ENCODE data around the gene FGD1.
"Not testable (repeated sequence)": the region's sequence is repeated elsewhere in the genome, so short reads cannot be mapped to it uniquely, and the experiment has no call there.

The FGD1 gene

GRCh38 chrX:54495814-54496516 lies at the start of gene FGD1:
Gene FGD1 (minus strand): TSS chrX:54496234. CDS start chrX:54495432, 802 bp downstream.
- peak; percentile 20 for DNase-seq

- DNase-seq = not testable (repeated sequence)
Observed at GRCh38 chrX:54542239-54542638, 46.2 kb upstream of the FGD1 start.

- no peak for DNase-seq
Observed at GRCh38 chrX:54540289-54540688, 44.3 kb upstream of the FGD1 start.

GRCh38 chrX:54534271-54534670 lies 38.2 kb upstream of the FGD1 start:
- DNase-seq = no peak

GRCh38 chrX:54530357-54530900 lies 34.4 kb upstream of the FGD1 start:
- no peak for DNase-seq

- peak; percentile 91 for DNase-seq
Observed at GRCh38 chrX:54529552-54530356, 33.7 kb upstream of the FGD1 start, which contains the start of gene GNL3L. Gene GNL3L (plus strand): TSS chrX:54530219. CDS start chrX:54532567, 2,348 bp downstream.

- no peak for DNase-seq
Observed at GRCh38 chrX:54529151-54529550, 33.1 kb upstream of the FGD1 start.

GRCh38 chrX:54509400-54509799 lies 13.4 kb upstream of the FGD1 start:
- no peak for DNase-seq

GRCh38 chrX:54496936-54497335 lies 902 bp upstream of the FGD1 start:
- no peak for DNase-seq

- DNase-seq = no peak
Observed at GRCh38 chrX:54496517-54496852, 451 bp upstream of the FGD1 start.

GRCh38 chrX:54494989-54495813 lies 833 bp downstream of the FGD1 start:
- DNase-seq = no peak

GRCh38 chrX:54494166-54494988 lies 1.7 kb downstream of the FGD1 start:
- DNase-seq = no peak

- DNase-seq = no peak
Observed at GRCh38 chrX:54492340-54492739, 3.7 kb downstream of the FGD1 start.

- not testable (repeated sequence) for DNase-seq
Observed at GRCh38 chrX:54489819-54490218, 6.2 kb downstream of the FGD1 start.

GRCh38 chrX:54484666-54485065 lies 11.4 kb downstream of the FGD1 start:
- no peak for DNase-seq

- no peak for DNase-seq
Observed at GRCh38 chrX:54483946-54484345, 12.1 kb downstream of the FGD1 start.

- no peak for DNase-seq
Observed at GRCh38 chrX:54482839-54483593, 13.0 kb downstream of the FGD1 start.

GRCh38 chrX:54479136-54480111 lies 16.6 kb downstream of the FGD1 start:
- no peak for DNase-seq

GRCh38 chrX:54473993-54474859 lies 21.8 kb downstream of the FGD1 start:
- no peak for DNase-seq

Measured in NCI-H1417 treated with DMSO at 0.1 percent for 48 hours (cell line).